Stomach smooth muscle (tissue), 2 donors: ENCODE data around the gene PIGO.
A peak's percentile ranks its signal among the peaks of the same experiment; 100 is the strongest.

Experiments
- H3K27ac ChIP-seq: one replicate; pipeline ENCODE4 v1.7.0; 2013; ENCODE audit warnings: mild to moderate bottlenecking, low read length, inconsistent platforms
- H3K27me3 ChIP-seq, 2 donors: one replicate each; pipeline ENCODE4 v1.7.0; 2013; ENCODE audit warnings: low read length in 2 of 2; ENCODE audit not compliant: insufficient read depth in 2 of 2, control insufficient read depth in 1 of 2
- H3K36me3 ChIP-seq, 2 donors: one replicate each; pipeline ENCODE4 v1.7.0; 2013; ENCODE audit warnings: low read length in 2 of 2; ENCODE audit not compliant: control insufficient read depth in 2 of 2, insufficient read depth in 2 of 2
- H3K4me1 ChIP-seq: one replicate; pipeline ENCODE4 v1.7.0; 2013; ENCODE audit warnings: low read length; ENCODE audit not compliant: control insufficient read depth, insufficient read depth
- H3K4me3 ChIP-seq, 2 donors: one replicate each; pipeline ENCODE4 v1.7.0; 2013; ENCODE audit warnings: low read length in 2 of 2
- H3K9ac ChIP-seq, 2 donors: one replicate each; pipeline ENCODE4 v1.7.0; 2013; ENCODE audit warnings: low read length in 2 of 2, mild to moderate bottlenecking in 1 of 2
- H3K9me3 ChIP-seq, 2 donors: one replicate each; pipeline ENCODE4 v1.7.0; 2013; ENCODE audit warnings: low read length in 2 of 2; ENCODE audit not compliant: control insufficient read depth in 2 of 2
- donor health status: healthy.
- donor health status: Pancreatic carcinoma.

The PIGO gene

DNA sequence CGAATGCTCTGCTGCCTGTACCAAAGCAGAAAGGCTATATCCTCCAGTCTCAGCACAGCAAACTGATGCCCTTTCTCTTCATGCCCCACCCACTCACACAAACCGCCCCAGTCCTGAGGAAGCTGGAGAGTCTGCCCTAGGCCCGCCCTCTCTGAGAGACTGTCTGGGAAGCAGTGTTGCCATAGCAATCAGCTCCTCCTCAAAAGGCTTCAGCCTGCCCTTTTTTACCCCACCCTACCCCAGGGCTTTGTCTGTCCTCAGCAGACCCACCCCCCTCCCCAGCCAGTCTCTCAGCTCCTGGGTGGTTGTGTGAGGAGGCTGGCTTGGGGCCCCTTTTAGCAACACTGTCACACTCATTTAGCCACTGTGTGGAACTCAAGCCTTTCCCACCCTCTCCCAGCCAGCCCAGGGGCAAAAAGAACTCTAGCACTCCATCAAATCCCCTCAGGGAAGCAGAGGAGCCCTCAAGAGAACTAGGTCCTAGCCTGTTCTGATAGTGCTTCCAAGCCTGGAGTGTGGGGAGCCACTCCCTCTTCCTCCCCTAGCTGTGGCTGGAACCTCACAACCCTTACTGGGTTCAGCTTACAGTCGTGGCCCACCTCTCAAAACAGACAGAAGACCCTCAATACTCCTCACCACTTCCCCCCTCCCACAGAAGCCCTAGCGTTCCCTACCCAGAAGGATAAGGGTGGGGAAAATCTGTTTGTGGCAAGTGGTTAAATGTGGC, 17.9 kb upstream of the PIGO start:
- Histone ChIP-seq H3K4me1 (peaks cover 57% of the 10 kb centered on the region), H3K4me3 (peak overlapping the region; percentile 87 to 88), H3K36me3 (no peaks in the 10 kb centered on the region), H3K9ac (peak overlapping the region; percentile 59 to 69), H3K27me3 (no peaks in the 10 kb centered on the region), H3K9me3 (no peaks in the 10 kb centered on the region), H3K27ac (peak overlapping the region; percentile 83)

DNA sequence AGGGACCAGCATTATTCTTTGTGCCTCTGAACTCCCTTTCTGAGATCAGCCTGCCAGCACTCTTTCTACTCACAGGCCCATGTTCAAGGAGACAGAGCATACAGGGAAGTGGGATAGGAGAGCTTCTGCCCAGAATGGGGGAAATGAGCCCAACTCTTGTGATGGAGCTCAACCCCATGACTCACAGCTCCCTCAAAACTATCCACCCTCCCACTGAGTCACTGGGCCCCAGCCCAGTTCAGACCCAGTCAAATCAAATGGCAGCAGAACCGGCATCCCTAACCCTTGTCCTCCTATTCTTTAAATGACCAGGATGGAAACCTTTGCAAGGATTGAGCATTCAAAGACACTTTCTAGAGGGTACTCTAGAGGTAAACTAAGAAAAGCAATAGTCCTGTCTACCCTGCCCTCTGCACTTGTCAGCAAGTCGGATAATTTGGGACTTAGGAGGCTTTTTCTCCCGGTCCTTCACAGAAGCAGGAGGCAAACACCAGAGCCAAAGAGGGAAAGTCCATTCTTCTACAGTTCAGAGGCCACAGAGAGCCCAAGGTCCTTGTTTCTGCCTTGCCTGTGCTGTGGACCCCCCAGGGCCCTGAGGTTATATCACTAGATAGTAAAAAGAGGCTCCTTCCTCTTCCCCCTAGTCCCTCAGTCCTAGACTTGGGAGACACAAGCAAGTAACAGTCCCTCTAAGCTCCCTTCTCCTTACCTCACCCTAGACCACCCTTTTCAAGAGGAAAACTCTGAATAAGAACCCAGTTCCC, 16.0 kb upstream of the PIGO start:
- peak overlapping the region in 1 of 2 donors; percentile 63 for H3K4me3 ChIP-seq
- H3K4me1 ChIP-seq: peaks cover 61% of the 10 kb centered on the region
- no peaks in the 10 kb centered on the region for H3K27me3 ChIP-seq
- peaks cover 0 to 7% of the 10 kb centered on the region in 2 donors for H3K36me3 ChIP-seq
- H3K9me3 ChIP-seq: no peaks in the 10 kb centered on the region
- H3K27ac ChIP-seq: peak overlapping the region; percentile 82
- H3K9ac ChIP-seq: peak overlapping the region; percentile 63 to 72

DNA sequence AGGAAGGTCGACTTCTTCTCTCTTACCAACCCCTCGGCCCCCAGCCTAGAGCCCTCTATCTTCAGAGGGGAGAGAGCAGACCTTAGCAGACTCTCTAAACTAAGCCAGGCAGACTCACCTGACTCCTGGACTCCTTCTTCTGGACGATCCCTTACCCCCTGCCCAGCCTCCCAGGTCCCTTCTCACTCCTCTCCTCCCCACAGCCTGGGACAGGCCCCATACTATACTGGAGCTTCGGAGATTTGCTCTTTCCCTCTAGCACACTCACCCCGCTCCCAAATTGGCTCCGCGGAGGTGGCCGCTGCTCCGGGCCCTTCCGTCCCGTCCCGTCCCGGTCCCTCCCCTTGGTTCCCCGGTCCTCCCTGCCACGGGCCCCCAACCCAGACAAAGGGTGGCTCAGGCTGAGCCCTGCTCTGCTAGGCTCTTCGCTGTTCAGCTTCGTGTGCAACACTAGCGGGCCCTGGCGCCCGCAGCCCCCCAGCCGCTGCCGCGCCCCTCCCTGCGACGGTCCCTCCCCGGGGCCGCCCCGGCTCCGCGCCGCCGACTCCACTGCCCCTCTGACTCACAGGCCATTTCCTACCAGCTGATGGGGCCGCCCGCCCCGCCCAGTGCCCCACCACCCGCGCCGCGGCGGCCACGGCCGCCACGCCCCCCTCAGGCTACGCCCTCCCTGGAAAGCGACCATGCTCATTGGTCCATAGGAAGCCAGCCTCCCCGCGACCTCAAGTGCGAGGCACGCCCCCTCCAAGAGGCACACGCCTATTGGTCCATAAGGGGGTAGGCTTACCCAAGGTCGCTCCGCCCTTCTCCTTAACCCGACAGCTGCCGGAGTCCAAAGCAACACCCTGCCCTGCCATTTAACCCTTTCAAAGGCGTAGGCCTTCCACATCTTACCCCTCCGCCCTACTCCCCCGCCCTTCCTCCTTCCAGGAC, 14.9 kb upstream of the PIGO start:
- Histone ChIP-seq H3K4me1 (peaks cover 56% of the 10 kb centered on the region), H3K4me3 (peak overlapping the region; percentile 83 to 88), H3K27me3 (no peaks in the 10 kb centered on the region), H3K9ac (peak overlapping the region; percentile 79 to 91), H3K9me3 (no peaks in the 10 kb centered on the region), H3K27ac (peak overlapping the region; percentile 90), H3K36me3 (peaks cover 4 to 14% of the 10 kb centered on the region in 2 donors)

DNA sequence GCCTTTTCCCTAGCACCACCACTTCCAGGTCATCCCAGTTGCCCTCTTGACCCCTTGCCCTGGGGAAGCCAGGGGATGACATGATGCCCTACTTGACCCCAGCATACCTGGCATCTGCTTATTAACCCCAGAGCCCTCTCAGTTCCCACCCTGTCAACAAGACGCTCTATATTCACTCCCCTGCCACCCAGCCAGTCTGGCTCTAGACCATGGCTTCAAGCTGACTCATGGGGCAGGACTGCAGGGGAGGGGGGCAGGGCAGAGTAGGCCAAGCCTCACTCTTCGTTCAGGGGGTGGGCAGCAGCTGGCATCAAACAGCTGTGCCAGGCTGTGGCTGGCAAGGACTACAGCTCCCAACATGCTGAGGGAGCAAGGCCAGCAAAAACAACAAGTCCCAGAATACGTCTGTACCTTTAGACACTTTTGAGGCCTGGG, 14.0 kb upstream of the PIGO start:
- H3K9me3 ChIP-seq: no peaks in the 10 kb centered on the region
- H3K4me3 ChIP-seq: peak overlapping the region; percentile 83 to 88
- H3K36me3 ChIP-seq: peaks cover 10 to 23% of the 10 kb centered on the region in 2 donors
- no peaks in the 10 kb centered on the region for H3K27me3 ChIP-seq
- H3K9ac ChIP-seq: peak overlapping the region; percentile 79 to 91
- peak overlapping the region; percentile 90 for H3K27ac ChIP-seq
- H3K4me1 ChIP-seq: peaks cover 50% of the 10 kb centered on the region

DNA sequence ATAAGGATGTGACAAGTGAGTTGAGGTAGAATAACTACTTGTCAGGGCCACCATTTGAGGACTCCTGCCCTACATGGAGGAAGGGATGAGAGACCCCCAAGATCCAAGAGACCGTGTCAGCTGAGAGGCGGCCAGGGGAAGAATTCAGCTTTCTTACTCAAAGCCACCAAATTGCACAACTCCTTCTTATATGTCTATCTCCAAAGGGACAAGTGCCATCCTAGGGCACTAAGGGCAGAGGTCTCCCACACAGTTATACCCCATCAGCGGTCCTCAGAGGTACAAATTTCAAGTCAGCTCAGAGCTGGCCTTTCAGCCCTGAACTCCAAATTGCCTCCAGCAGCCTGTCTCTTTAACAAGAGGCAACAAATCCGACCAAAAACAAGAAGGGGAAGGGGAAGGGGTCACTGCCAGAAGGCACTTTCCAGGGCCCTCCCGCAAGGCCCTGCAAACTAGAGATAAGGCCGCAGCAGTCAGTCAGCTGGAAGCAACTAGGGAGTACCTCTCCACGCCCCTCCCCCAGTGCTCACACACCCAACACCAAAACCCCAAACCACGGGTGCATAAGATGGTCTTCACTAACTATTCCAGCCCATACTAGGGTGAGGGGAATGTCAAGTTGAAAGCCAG, 12.7 kb upstream of the PIGO start:
- Histone ChIP-seq H3K9me3 (no peaks in the 10 kb centered on the region), H3K4me3 (no peak overlapping the region), H3K27me3 (no peaks in the 10 kb centered on the region), H3K36me3 (peaks cover 14 to 33% of the 10 kb centered on the region in 2 donors), H3K4me1 (peaks cover 39% of the 10 kb centered on the region), H3K9ac (no peak overlapping the region), H3K27ac (no peak overlapping the region)

DNA sequence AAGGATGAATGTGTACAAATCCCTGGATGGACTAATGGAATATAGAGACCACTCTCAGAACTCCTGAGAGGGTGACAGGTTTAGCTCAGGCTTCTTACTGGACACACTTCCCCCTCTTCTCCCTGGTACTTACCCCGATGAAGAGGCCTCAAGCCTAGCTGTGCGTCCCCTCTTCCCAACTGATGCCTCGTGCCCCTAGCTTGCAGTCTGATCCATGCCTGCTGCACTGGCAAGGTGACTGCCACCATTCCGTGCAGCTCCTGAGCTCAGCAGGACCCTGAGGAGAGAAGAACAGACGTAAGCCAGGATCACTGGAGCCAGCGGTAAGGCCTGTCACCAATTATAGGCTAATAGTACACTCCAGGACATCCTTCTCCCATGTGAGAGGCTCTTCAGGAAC, 12.1 kb upstream of the PIGO start:
- Histone ChIP-seq H3K36me3 (peaks cover 14 to 33% of the 10 kb centered on the region in 2 donors), H3K9ac (no peak overlapping the region), H3K27ac (no peak overlapping the region)

DNA sequence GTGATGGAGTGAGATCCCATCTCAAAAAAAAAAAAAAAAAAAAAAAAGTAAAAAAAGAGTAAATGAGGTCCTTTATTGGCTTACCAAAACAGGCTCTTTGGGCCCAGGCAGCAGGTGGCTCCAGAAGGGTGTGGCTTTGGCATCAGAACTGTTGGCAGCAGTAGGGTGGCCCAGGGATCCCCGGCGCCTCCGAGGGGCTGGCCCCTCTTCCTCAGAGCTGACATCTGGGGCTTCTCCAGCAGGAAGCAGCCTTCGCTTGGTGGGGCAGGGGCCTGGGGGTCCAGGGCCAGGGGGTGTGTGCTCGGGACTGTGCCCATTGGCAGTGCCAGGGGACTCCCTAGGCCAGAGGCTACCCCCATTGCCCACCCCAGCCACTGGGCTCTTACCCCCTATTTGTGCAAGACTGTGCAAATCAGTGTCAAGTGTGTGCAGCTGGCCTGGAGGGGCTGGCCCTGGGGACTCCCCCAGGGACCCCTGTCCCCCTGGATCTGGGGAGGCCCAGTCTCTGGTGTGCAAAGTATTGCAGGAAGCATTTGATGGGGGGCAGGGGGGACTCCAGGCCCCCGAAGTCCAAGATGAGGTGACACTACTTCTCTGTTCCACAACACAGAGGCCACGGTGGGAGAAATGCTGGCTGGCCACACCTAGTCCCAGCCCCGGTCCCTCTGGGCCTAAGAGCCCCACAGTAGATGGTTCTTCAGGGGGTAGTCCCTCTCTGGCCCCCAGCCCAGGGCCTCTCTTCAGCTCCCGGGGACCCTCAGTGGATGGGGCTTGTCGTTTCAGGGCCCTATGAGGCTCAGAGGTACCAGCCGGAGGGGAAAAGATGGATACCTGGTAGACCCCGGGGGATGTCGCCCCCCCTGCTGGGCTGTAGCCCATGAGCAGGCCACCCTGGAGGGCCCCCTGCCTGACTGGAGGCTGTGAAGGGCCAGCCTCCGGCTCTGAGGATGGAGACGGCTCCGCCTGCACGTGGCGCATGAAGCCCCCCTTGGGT, 11.2 kb upstream of the PIGO start:
- H3K4me1 ChIP-seq: peaks cover 40% of the 10 kb centered on the region
- H3K9me3 ChIP-seq: no peaks in the 10 kb centered on the region
- H3K9ac ChIP-seq: no peak overlapping the region
- no peaks in the 10 kb centered on the region for H3K27me3 ChIP-seq
- no peak overlapping the region for H3K4me3 ChIP-seq
- no peak overlapping the region for H3K27ac ChIP-seq
- peaks cover 14 to 33% of the 10 kb centered on the region in 2 donors for H3K36me3 ChIP-seq

More for the DNA sequence above, 12.1 kb upstream of the PIGO start:
- no peaks in the 10 kb centered on the region for H3K9me3 ChIP-seq
- H3K4me1 ChIP-seq: peaks cover 40% of the 10 kb centered on the region
- H3K4me3 ChIP-seq: no peak overlapping the region
- H3K27me3 ChIP-seq: no peaks in the 10 kb centered on the region

DNA sequence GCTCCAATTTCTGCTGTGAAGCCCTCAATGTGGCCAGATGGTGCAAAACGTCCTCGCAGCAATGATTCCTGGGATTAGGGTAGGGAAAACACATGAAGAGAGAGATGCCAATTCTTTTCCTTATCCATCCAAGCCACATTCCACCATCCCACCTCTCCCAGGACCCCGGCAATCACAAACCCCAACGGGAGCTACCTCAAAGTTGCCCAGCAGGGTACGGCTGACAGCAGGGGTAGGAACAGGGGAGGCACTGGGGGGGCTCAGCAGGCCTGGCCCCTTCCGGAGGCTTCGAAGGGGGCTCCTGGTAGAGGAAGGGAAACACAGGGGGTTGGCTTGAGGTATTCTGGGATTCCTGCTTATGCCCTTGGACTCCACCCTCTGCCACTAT, 9.9 kb upstream of the PIGO start:
- no peak overlapping the region for H3K9ac ChIP-seq
- H3K4me1 ChIP-seq: peaks cover 43% of the 10 kb centered on the region
- H3K4me3 ChIP-seq: no peak overlapping the region
- H3K27me3 ChIP-seq: no peaks in the 10 kb centered on the region
- H3K27ac ChIP-seq: peak overlapping the region; percentile 11
- H3K9me3 ChIP-seq: no peaks in the 10 kb centered on the region
- peaks cover 14 to 35% of the 10 kb centered on the region in 2 donors for H3K36me3 ChIP-seq

DNA sequence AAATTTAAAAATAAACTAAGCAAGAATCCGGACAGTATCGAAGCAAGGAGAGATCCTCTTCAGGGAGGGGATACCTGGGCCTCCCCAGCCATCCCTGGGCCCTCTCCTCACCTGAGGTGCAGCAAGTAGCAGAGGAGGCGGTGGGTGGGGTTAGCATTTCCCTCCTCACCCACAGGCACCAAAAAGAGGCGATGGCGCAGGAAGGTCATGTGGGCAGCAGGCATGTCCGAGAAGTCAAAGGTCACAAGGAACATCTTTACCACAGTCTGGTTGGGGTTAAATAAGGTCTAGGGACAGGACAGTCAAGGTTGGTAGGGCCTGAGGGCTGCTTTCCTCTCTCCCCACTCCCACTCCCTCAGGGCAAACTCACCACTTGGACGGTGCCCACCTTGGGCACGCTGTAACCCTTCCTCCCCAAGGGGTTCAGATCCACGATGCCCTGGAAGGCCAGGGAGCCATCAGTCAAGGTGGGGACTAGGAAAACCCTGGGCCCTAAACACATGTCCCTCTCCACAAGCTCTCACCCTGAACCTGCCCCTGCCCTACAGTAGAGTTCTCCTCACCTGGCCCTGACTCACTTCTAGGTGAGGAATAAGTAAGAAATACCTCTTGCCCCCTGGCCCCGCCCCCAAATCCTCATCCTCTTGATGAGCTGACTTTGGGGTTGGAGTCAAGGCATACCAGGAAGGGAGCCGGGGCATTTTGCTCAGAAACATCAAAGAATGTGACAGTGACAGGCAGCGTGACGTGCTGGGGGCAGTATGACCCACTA, 9.4 kb upstream of the PIGO start:
- Histone ChIP-seq H3K36me3 (peaks cover 14 to 40% of the 10 kb centered on the region in 2 donors), H3K9ac (no peak overlapping the region), H3K27ac (peak overlapping the region; percentile 11), H3K4me3 (no peak overlapping the region), H3K4me1 (peaks cover 42% of the 10 kb centered on the region), H3K9me3 (no peaks in the 10 kb centered on the region), H3K27me3 (no peaks in the 10 kb centered on the region)
